ENCODE results near the gene GULP1.
"Not testable (repeated sequence)": the region's sequence is repeated elsewhere in the genome, so short reads cannot be mapped to it uniquely, and the experiment has no call there.

GULP1 gene

DNA sequence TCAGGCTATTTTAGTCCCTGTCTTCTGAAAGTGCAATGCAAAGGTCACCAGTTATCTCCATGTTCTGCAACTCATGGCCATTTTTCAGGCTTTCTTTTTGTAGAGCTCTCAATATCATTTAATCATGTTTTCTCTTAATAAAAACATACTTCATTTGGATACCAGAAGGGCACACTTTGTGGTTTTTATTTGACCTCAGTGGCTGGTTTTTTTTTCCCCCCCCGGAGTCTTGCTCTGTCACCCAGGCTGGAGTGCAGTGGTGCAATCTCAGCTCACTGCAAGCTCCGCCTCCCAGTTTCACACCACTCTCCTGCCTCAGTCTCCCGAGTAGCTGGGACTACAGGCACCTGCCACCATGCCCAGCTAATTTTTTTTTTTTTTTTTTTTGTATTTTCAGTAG, 174.4 kb downstream of the GULP1 start:
- DNase-seq (ENCODE audit: low read depth in 1 of 2, low spot score in 1 of 2): not testable (repeated sequence)

DNA sequence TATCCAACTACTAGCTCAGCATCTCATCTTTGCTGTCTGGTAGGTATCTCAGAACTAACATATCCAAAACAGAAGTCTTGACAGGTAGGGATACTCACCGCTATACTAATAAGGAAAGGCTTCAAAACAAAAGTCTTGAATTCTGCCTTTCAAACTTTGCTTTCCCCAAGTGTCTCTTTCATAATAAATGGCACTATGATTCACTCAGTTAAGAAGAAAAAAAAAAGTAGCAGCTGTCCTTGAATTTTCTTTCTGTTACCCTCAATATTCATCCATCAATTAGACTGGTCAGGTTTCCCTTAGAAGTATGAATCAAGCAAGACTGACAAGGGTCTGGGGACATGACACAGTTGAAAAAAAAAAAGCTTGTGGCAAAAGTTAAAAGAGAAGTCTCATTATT, 175.1 kb downstream of the GULP1 start:
- no peak for DNase-seq (ENCODE audit: low read depth in 1 of 2, low spot score in 1 of 2)

DNA sequence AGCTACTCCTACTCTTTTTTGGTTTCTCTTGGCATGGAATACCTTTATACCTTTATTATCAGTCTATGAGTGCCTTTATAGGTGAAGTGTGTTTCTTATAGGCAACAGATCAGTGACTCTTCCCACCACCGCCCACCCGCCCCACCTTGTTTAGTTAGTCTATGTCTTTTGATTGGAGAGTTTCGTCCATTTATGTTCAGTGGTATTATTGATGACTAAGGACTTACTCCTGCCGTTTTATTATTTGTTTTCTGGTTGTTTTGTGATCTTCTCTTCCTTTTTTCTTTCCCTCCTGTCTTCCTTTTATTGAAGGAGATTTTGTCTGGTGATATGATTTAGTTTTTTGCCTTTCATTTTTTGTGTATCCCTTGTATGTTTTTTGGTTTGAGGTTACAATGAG, 179.5 kb downstream of the GULP1 start:
- no peak for DNase-seq (ENCODE audit: low read depth in 1 of 2, low spot score in 1 of 2)

DNA sequence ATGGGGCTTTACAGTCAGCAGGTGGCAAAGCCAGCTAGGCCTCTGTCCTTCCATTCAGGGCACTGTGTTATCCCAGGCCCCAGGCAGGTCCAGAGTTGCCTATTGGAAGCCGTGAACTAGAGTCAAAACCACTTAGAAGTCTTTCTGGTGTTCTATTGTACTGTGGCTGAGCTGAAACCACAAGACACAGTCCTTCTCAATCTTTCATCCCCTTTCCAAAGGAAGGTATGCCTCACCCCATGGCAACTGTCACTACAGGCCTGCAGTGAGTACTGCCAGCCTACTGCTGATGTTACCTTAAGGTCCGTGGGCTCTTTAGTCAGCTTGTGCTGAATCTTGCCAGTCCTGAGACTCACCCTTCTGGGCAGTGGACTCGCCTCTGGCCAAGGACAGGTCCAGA, 181.6 kb downstream of the GULP1 start:
- no peak for DNase-seq (ENCODE audit: low read depth in 1 of 2, low spot score in 1 of 2)

DNA sequence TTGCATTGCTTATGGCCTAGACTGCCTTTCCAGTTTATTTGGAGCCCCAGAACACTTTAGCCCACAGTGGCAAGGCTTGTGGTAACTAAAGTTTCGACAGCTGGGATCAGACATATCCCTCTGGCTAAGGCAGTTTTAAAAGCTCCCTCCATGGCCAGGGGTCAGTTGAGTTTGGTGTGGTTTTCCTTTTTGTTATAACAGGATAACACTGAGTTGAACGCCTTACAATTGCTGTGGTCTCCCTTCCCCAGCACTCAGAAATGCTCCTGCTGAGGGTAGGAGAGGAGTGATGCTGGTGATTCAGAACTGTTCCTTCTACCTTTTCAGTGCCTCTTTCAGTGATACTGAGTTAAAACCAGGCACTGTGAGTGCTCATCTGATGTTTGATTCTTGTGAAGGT, 182.6 kb downstream of the GULP1 start:
- no peak for DNase-seq (ENCODE audit: low read depth in 1 of 2, low spot score in 1 of 2)

DNA sequence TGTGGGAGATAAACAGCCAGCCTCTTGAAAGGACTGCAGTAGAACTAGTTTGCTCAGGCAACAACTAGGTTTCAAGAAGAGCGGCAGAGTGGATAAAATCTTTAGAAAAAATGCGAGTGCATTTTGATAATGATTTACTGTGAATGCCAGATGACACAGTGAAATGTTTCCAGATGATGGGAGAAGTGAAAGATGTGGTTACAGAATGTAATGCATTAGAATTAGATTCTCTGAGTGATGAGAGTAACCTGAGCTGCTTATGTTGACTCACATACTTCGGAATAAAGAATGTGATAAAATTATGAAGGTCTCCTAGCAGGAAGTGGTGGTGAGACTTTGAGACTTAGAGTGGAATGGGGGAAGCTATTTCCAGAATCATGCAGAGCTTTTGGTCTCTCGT, 184.3 kb downstream of the GULP1 start:
- no peak for DNase-seq (ENCODE audit: low read depth in 1 of 2, low spot score in 1 of 2)

DNA sequence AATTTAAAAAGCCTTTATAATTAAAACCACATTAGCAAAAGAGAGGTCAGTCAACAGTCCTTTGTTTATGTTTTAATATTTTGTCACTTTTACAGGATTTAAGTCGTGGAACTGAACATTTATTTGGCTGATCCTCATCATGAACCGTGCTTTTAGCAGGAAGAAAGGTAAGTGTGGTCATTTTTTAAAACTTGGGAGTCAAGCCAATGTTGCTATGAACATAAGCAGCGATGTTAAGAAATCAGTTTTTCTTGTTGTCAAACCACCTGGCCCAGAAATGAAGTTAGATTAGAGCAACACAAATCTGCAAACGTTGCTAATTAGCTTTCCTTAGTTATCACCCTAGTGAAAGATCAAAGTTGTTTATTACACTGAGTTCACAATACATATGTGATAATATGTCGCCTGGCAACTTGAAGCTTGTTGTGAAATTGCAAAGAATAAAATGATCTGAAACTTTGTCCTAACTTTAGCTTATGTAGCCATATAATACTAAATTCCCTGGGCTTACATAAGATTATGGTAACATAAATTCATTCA, 186.0 kb downstream of the GULP1 start:
- no peak for DNase-seq (ENCODE audit: low read depth in 1 of 2, low spot score in 1 of 2)

DNA sequence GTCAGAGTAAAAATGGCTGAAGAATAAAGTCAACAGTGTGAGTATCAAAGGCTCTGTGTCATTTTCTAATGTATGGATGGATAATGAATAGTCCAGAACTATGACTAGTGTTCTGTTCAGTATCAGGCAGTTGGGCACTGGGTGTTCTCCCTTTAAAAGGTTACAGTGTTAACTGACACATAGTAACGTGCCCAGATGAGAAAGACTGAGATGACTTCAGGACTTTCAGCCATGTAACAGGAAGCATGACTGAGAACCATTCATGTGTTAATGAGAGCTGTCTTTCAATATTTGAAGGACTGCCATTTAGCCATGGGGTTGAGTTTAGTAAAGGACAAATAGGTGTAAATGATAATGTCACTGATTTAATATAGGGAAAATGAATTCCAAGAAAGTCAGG, 187.1 kb downstream of the GULP1 start:
- DNase-seq (ENCODE audit: low read depth in 1 of 2, low spot score in 1 of 2): no peak

DNA sequence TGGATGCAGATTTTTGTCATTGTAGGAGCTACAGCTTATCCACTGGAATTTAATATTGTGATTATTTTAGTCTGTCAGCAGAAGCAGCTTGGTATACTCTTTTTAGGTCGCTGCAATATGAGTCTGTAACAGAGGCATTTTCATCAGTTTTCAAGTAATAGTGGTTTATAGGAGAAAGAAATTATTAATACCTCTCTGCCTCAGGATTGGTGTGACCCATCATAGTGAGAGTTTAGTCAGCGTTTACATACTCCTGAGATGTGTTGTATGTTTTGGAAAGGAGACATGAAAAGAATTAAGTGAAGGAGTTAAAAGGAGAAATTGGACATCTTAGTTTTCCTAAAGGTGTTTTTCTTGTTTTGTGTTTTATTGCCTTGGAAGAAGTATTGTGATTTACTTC, 189.8 kb downstream of the GULP1 start:
- no peak for DNase-seq (ENCODE audit: low read depth in 1 of 2, low spot score in 1 of 2)

DNA sequence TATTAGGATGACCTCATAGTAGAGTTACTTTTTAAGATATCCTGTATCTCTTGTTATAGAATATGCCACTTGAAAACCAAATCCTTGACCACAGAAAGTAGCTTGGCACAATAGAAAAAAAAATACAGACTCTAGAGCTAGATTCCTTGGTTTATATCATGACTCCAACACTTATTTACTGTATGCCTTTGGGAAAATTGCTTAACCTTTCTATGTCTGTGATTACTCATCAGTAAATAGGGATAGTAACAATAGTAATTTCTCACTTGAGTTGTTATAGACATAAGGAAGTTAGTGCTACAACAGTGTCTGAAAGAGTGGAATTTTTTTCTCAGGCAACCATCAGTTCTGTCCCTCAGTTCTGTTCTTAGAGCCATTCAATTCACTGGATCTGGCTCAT, 193.8 kb downstream of the GULP1 start:
- DNase-seq (ENCODE audit: low read depth in 1 of 2, low spot score in 1 of 2): no peak

DNA sequence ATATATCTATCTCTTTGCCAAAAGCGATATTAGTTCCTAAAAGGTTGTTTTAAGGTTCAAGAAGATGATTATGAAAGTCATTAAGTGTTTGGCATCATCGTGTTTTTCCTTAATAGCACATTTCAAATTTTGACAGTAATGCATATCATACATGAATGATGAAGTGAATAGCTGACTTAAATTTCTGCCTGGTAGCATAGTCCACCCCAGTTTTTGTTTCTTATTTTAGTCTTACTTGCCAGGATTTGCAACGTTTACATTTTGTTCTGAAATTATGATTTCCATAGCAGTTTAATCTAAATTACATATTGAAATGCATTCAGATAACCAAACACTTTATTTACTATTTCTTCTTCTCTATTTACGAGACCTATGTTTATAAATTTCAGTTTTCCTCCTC, 201.1 kb downstream of the GULP1 start:
- no peak for DNase-seq (ENCODE audit: low read depth in 1 of 2, low spot score in 1 of 2)

DNA sequence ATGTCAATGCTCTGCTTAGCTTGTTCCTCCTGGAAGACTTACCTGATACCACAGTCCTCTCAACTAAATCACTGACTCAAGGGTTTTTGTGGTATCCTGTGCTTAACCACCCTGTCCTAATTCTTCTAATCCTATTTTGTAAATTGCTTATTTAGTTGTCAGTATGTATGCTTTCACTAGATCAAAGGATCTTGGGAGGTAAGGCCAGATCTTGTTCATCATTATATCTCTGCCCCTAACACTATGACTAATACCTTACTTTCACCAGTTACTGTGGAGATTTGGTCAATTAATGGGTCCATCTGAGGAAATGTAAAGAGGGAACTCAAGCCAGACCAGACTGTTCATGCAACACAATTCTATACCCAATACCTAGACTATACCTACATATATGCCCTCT, 203.2 kb downstream of the GULP1 start:
- DNase-seq (ENCODE audit: low read depth in 1 of 2, low spot score in 1 of 2): no peak

DNA sequence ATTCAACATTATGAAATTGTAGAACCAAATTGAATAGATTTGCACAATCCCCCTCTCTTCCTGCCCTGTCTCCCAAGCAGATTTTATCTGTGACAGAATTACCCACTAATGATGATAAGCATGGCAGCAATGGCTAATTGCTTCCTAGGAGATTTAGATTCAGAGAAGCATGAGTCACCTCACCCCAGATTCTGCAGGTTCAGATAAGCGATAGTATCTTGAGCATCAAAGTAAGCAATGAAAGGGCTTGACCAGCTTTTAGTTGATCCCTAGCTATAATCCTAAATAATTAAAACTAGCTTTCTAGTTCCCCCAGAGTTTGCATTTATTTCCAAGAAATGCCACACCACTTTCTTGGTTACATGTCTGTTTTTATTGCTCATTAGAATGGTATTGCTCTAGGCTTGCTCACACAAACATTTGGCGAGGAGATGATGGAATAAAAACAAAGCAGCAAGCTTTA, 204.3 kb downstream of the GULP1 start:
- DNase-seq (ENCODE audit: low read depth in 1 of 2, low spot score in 1 of 2): no peak

DNA sequence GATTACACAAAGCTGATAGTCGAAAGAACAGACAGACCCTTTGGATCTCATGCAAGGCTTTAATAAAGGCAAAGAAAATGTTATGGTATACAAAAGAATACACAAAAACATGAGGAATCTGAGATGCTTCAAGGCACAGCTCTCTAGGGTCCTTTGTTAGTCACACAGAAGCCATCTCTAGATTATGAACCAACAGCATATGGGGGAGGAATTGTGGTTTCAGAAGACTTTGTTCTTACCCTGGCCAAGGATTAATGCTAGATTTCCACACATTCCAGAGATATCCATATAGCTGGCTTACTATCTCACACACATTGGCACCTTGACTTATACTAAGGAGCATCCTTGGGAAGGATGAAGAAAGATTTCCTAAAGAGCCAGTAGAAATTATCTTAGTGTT, 206.1 kb downstream of the GULP1 start:
- no peak for DNase-seq (ENCODE audit: low read depth in 1 of 2, low spot score in 1 of 2)

DNA sequence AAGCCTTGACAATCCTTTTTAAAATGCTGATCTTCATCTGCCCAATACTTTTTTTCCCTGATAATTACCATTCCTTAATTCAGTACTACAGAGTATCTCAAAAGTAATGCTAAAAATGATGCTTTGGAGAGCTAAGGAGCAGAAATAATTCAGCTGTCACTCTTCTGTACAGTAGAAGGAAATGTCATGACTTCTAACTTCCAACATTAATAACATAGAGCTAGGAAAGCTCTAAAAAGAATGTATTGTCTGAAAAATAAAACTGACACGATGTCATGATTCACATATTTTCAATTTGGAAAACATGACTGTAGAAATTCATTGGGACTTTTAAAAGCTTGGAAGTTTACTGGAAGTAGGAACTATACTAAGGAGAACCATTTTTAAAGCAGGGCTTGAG, 212.3 kb downstream of the GULP1 start:
- no peak for DNase-seq (ENCODE audit: low read depth in 1 of 2, low spot score in 1 of 2)

DNA sequence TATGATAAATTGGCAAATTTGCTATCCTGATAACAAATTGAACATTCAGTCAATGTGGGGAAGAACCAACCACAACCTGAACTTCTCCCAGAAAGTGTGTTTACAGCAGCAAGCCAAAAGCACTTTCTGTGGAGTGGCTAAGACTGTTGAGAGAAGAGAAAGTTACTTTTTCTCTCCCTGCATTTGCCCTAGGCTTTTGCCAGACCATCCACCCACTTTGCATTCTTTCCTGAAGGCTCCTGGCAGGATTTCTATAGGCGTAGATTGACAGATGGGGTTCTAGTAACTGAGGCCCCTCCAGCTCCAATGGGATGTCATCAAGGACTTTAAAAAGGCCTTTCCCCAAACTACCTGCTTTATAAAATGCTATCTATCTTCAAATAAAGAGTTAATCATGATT, 215.2 kb downstream of the GULP1 start:
- DNase-seq (ENCODE audit: low read depth in 1 of 2, low spot score in 1 of 2): no peak

DNA sequence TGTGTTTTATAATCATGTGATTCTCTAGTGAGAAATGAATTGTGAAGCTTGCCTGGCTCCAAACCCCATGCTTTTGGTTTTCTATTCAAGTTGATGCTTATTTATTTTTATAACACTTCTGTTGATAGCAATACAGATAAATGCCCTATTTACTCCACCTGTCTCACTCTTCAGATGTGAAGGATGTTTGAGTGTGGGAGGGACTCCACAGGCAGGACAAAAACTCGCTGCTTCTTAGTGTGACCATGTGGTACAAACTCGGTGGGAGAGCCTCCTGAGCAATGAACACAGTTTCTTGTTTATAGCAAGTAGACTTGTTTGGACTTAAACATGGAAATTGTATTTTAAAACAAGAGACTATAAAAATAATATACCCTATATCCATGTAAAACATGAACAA, 219.7 kb downstream of the GULP1 start:
- no peak for DNase-seq (ENCODE audit: low read depth in 1 of 2, low spot score in 1 of 2)

DNA sequence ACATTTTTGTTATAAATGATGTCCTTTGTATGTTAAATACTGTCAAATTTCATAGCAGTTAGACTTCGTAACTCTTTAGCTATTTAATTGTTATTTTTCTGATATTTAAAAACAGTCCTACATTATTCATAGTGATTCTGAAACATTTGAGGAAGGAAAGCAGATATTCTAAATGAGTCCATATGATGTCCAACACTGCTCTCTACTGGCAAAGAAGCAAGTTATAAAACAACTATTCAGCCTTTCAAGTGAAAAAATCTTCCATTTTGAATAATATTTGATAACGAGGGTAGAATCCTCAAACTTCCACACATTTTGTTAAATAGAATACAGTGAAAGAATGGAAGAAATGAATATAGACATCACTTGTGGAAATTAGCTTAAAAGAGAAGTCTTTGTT, 220.8 kb downstream of the GULP1 start:
- DNase-seq (ENCODE audit: low read depth in 1 of 2, low spot score in 1 of 2): no peak

DNA sequence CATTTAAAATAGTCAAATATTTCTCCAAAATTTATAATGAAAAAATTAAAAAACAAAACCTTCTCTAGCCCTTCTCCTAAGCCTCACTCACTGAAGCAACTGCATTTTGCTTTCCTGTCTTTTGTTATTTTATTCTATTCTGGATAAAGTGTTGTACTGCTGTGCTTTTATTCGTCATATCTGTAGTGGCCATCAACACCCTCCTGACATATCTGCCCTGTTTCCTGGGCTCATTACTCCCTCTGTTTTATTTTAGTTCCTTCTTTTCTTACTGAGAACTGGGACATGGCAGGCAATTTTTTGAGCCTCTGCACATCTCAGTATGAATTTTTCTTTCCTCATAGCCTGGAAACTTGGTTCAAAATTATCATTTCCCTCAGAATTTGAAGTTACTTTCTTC, 224.2 kb downstream of the GULP1 start:
- DNase-seq (ENCODE audit: low read depth in 1 of 2, low spot score in 1 of 2): no peak

DNA sequence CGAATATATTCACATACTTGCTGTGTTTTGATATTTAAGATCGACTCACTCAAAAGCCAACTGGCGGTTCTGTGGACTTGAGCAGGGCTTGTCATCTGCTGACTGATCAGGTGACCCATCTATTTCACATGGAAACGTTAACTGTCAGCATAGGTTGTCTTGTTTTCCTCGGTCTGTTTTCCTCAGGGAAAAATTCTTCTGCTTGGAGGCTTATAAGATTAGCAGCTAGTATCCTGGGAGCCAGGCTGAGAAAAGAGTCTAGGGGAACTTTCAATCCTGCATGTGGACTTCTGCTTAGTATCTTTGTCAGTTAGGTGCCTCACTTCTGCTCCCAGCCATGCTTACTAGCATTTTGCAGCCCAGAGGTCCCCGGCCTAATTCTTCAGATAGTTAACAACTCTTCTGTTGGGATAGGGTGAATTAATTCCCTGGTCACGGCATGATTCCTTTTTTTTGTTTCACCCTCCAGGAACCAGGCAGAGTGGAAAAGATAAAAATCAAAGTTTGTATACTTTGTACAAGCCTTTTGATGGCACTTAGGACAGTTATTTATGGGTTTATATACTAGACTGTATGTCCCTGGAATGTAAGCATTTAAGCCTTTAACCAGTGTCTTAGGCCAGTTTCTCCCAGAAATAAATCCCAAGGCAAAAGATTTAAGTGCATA, 226.0 kb downstream of the GULP1 start:
- DNase-seq (ENCODE audit: low read depth in 1 of 2, low spot score in 1 of 2): no peak

DNA sequence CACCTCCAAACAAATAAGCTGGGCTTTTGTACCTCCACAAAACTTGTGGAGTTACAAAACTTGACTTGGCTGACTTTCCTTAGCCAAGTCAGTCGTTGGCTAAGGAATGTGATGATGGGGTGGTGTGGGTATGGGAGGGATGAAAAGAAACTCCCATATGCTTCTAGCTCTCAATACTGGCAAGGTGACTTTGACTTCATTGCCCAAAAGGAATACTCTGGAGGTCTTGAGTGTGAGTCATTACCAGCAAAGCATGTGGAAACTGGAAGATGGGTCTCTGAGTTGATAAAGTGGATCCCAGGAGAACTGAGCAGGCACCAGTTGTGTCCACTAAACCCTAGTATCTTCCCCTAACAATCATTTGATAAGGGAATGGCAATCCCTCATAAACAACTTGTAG, 226.7 kb downstream of the GULP1 start:
- no peak for DNase-seq (ENCODE audit: low read depth in 1 of 2, low spot score in 1 of 2)

DNA sequence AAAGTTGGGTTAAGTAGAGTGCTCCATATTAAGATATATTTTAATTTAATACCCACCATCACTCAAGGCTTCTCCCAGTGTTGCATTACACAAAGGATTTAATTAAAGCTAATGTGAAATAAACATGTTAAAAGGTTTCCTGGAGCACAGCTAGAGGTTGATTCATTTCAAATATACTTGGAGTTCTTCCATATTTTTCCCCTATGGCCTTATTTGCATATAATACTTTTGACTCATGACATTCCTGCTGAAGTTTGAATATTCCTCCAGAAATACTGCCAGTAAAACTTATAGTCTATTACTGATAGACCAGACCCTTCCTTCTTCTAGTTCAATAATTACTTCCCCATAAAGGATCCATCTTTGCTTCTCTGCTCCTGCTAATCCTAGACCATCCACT, 227.5 kb downstream of the GULP1 start:
- no peak for DNase-seq (ENCODE audit: low read depth in 1 of 2, low spot score in 1 of 2)

DNA sequence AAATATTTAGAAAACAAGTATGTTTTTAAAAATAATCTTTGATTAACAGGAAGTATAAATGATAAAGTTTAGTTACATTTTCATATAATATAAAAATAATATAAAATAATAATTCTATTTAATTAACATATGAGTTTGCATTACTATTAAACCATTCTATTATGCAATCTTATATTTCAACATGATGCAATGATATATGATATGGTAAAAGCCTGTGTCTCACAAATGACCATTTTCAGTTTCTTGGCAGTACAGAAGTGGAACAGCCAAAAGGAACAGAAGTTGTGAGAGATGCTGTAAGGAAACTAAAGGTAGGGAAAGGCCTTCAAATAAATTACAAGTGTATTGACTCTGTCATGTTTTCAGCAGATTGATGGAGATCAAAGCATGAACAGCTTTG, 230.8 kb downstream of the GULP1 start:
- no peak for DNase-seq (ENCODE audit: low read depth in 1 of 2, low spot score in 1 of 2)
